K562 (cell line): ENCODE measurements around the gene KCNH2. TPM values are rescaled to one million over a fixed set of nuclear protein-coding genes. Genes with fewer than 3 reads are reported as not detected.

Experiments used
- BHLHE40 ChIP-seq: IDR thresholded peaks from 2 replicates; pipeline ENCODE4 v1.6.1; 2011; ENCODE audit warnings: low read length, improper control_type of control experiment
- CBX1 ChIP-seq: sonication (generic); IDR thresholded peaks from 2 replicates; pipeline ENCODE4 v1.6.1; 2016; ENCODE audit warnings: antibody characterized with exemption, low read depth, mild to moderate bottlenecking
- CREB1 ChIP-seq, 2 experiments: sonication (generic) in 1 of 2; formaldehyde crosslinking in 1 of 2; IDR thresholded peaks; 2 replicates each; pipeline versions ENCODE4 v1.6.1 to v1.8.0; 2012 to 2022; ENCODE audit warnings: inconsistent platforms in 1 of 2, mild to moderate bottlenecking in 1 of 2, missing genetic modification reagents in 1 of 2, moderate library complexity in 1 of 2
- DMBX1 ChIP-seq: fragments of 250-450 bp; sonication (Bioruptor Pico); IDR thresholded peaks from 2 replicates; pipeline ENCODE4 v1.8.0; 2022; ENCODE audit warnings: inconsistent platforms, mild to moderate bottlenecking, moderate library complexity, borderline replicate concordance
- HNRNPLL ChIP-seq: fragments of 200-400 bp; formaldehyde crosslinking; IDR thresholded peaks from 2 replicates; pipeline ENCODE4 v1.6.1; 2017; ENCODE audit warnings: low read length, low read depth, mild to moderate bottlenecking; ENCODE audit not compliant: poor library complexity, severe bottlenecking
- MCM2 ChIP-seq: fragments of 450-650 bp; IDR thresholded peaks from 2 replicates; pipeline ENCODE4 v1.6.1; 2017; ENCODE audit warnings: low read depth, mild to moderate bottlenecking
- NCOA4 ChIP-seq: fragments of 450-650 bp; IDR thresholded peaks from 2 replicates; pipeline ENCODE4 v1.6.1; 2018; ENCODE audit warnings: mild to moderate bottlenecking; ENCODE audit not compliant: partially characterized antibody
- POLR3G ChIP-seq: IDR thresholded peaks from 2 replicates; pipeline ENCODE4 v1.6.1; 2011; ENCODE audit not compliant: insufficient read length, insufficient replicate concordance; ENCODE audit errors: extremely low read depth
- TCF3 ChIP-seq: sonication (generic); formaldehyde crosslinking; IDR thresholded peaks from 2 replicates; pipeline ENCODE4 v1.4.0; 2020; ENCODE audit warnings: mild to moderate bottlenecking, missing genetic modification reagents
- polyA plus RNA-seq, 8 experiments: library from polyadenylated mRNA; depleted of rRNA in 4 of 8; stranded (reverse) in 5 of 8; unstranded in 3 of 8; fragments of >200 nt; fragmentation: Nextera tagmentation in 2 of 8; fragmentation: Illumina TruSeq in 1 of 8; extraction: Ambion mirVana in 2 of 8; extraction: Trizol in 1 of 8; gene quantifications; 2 replicates each; pipeline versions ENCODE4 v1.2.1 to v1.2.3, GENCODE V29; 2011 to 2014; ENCODE audit warnings: inconsistent platforms in 1 of 8, missing spikeins in 1 of 8
- total RNA-seq, 7 experiments: library from RNA; depleted of rRNA in 6 of 7; stranded (reverse); fragments of >200 nt in 6 of 7; fragmentation: Illumina TruSeq in 2 of 7; extraction: Trizol in 2 of 7; gene quantifications; 2 replicates each; pipeline versions ENCODE4 v1.2.1 to v1.2.3, GENCODE V29; 2011 to 2021; ENCODE audit warnings: low replicate concordance in 1 of 7
- TF ChIP-seq, protein P1 (sequence below): fragments of 250-450 bp; sonication (Bioruptor Pico); IDR thresholded peaks from 2 replicates; pipeline ENCODE4 v1.4.0; 2020; ENCODE audit warnings: mild to moderate bottlenecking, moderate library complexity
- TF ChIP-seq, protein P2 (sequence below): fragments of 250-450 bp; sonication (Bioruptor Pico); IDR thresholded peaks from 2 replicates; pipeline ENCODE4 v1.9.0; 2021; ENCODE audit warnings: mild to moderate bottlenecking
- TF ChIP-seq, protein P3 (sequence below): sonication (generic); formaldehyde crosslinking; IDR thresholded peaks from 2 replicates; pipeline ENCODE4 v1.8.0; 2022; ENCODE audit warnings: mild to moderate bottlenecking, missing genetic modification reagents
- TF ChIP-seq, protein P4 (sequence below): fragments of 250-450 bp; sonication (Bioruptor Pico); IDR thresholded peaks from 2 replicates; pipeline ENCODE4 v1.4.0; 2020; ENCODE audit warnings: borderline replicate concordance
- TF ChIP-seq, protein P5 (sequence below): fragments of 250-450 bp; sonication (Bioruptor Pico); IDR thresholded peaks from 2 replicates; pipeline ENCODE4 v1.9.0; 2021; ENCODE audit warnings: mild to moderate bottlenecking, inconsistent platforms

Gene KCNH2
- total and polyA plus RNA-seq, 9 of the 15 experiments (the other 6 are each of a cell fraction or from before 2014, with no cell fraction given), result 18.1 to 368 (median 218) TPM

DNA sequence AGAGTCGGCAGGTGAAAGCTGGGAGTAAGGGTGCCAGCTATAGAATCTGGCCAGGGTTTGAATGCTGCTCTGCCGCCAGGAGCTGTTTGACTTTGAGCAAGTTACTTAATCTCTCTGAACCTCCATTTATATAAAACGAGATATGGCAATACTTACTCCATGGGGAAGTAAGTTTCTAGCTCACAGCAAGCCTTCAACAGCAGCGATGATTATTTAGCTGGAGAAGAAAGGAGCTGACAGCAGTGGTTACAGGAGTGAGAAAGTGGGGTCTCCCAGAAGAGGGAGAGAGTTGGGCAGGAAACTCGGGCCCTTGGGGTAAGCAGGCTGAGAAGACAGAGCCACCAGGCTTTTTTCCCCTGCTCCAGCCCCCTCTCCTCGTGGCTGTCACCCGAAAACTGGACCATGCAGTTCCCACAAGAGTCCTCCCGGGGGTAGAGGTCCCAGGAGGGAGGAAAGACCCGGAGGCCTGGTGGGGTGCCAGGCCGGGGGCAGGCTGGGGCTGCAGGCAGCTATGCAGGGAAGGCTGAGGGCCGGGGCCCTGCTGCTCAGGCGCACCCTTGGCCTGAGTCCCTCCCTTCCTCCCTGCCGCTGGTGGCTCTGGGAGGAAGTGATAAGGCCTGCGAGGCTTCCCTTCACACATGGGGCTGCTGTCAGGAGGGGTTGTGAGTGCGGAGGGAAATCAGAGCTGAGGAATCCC, 16.2 kb upstream of the KCNH2 start (continued):
- TF ChIP-seq NCOA4, result no peak
- TF ChIP-seq BHLHE40, result peak; percentile 82
- TF ChIP-seq, protein P1, sequence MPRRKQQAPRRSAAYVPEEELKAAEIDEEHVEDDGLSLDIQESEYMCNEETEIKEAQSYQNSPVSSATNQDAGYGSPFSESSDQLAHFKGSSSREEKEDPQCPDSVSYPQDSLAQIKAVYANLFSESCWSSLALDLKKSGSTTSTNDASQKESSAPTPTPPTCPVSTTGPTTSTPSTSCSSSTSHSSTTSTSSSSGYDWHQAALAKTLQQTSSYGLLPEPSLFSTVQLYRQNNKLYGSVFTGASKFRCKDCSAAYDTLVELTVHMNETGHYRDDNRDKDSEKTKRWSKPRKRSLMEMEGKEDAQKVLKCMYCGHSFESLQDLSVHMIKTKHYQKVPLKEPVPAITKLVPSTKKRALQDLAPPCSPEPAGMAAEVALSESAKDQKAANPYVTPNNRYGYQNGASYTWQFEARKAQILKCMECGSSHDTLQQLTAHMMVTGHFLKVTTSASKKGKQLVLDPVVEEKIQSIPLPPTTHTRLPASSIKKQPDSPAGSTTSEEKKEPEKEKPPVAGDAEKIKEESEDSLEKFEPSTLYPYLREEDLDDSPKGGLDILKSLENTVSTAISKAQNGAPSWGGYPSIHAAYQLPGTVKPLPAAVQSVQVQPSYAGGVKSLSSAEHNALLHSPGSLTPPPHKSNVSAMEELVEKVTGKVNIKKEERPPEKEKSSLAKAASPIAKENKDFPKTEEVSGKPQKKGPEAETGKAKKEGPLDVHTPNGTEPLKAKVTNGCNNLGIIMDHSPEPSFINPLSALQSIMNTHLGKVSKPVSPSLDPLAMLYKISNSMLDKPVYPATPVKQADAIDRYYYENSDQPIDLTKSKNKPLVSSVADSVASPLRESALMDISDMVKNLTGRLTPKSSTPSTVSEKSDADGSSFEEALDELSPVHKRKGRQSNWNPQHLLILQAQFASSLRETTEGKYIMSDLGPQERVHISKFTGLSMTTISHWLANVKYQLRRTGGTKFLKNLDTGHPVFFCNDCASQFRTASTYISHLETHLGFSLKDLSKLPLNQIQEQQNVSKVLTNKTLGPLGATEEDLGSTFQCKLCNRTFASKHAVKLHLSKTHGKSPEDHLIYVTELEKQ (CRISPR knock-in tag), result peak; percentile 52; the same call in 1 of the 2 replicates
- peak; percentile 96 for TF ChIP-seq TCF3 (CRISPR knock-in tag)
- TF ChIP-seq, protein P2, sequence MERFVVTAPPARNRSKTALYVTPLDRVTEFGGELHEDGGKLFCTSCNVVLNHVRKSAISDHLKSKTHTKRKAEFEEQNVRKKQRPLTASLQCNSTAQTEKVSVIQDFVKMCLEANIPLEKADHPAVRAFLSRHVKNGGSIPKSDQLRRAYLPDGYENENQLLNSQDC (CRISPR knock-in tag), result no peak
- peak; percentile 89 for TF ChIP-seq DMBX1 (CRISPR knock-in tag)
- TF ChIP-seq, protein P3, sequence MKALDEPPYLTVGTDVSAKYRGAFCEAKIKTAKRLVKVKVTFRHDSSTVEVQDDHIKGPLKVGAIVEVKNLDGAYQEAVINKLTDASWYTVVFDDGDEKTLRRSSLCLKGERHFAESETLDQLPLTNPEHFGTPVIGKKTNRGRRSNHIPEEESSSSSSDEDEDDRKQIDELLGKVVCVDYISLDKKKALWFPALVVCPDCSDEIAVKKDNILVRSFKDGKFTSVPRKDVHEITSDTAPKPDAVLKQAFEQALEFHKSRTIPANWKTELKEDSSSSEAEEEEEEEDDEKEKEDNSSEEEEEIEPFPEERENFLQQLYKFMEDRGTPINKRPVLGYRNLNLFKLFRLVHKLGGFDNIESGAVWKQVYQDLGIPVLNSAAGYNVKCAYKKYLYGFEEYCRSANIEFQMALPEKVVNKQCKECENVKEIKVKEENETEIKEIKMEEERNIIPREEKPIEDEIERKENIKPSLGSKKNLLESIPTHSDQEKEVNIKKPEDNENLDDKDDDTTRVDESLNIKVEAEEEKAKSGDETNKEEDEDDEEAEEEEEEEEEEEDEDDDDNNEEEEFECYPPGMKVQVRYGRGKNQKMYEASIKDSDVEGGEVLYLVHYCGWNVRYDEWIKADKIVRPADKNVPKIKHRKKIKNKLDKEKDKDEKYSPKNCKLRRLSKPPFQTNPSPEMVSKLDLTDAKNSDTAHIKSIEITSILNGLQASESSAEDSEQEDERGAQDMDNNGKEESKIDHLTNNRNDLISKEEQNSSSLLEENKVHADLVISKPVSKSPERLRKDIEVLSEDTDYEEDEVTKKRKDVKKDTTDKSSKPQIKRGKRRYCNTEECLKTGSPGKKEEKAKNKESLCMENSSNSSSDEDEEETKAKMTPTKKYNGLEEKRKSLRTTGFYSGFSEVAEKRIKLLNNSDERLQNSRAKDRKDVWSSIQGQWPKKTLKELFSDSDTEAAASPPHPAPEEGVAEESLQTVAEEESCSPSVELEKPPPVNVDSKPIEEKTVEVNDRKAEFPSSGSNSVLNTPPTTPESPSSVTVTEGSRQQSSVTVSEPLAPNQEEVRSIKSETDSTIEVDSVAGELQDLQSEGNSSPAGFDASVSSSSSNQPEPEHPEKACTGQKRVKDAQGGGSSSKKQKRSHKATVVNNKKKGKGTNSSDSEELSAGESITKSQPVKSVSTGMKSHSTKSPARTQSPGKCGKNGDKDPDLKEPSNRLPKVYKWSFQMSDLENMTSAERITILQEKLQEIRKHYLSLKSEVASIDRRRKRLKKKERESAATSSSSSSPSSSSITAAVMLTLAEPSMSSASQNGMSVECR (CRISPR knock-in tag), result no peak; the same call in 1 of the 2 replicates
- peak; percentile 76 for TF ChIP-seq CREB1 (IDR thresholded peaks at IDR 0.05)
- peak; percentile 57 for TF ChIP-seq CREB1 (CRISPR knock-in tag; IDR thresholded peaks at IDR 0.05)
- TF ChIP-seq, protein P4, sequence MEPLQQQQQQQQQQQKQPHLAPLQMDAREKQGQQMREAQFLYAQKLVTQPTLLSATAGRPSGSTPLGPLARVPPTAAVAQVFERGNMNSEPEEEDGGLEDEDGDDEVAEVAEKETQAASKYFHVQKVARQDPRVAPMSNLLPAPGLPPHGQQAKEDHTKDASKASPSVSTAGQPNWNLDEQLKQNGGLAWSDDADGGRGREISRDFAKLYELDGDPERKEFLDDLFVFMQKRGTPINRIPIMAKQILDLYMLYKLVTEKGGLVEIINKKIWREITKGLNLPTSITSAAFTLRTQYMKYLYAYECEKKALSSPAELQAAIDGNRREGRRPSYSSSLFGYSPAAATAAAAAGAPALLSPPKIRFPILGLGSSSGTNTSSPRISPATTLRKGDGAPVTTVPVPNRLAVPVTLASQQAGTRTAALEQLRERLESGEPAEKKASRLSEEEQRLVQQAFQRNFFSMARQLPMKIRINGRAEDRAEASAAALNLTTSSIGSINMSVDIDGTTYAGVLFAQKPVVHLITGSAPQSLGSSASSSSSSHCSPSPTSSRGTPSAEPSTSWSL (CRISPR knock-in tag), result peak; percentile 28; the same call in 1 of the 2 replicates
- TF ChIP-seq, protein P5, sequence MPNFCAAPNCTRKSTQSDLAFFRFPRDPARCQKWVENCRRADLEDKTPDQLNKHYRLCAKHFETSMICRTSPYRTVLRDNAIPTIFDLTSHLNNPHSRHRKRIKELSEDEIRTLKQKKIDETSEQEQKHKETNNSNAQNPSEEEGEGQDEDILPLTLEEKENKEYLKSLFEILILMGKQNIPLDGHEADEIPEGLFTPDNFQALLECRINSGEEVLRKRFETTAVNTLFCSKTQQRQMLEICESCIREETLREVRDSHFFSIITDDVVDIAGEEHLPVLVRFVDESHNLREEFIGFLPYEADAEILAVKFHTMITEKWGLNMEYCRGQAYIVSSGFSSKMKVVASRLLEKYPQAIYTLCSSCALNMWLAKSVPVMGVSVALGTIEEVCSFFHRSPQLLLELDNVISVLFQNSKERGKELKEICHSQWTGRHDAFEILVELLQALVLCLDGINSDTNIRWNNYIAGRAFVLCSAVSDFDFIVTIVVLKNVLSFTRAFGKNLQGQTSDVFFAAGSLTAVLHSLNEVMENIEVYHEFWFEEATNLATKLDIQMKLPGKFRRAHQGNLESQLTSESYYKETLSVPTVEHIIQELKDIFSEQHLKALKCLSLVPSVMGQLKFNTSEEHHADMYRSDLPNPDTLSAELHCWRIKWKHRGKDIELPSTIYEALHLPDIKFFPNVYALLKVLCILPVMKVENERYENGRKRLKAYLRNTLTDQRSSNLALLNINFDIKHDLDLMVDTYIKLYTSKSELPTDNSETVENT (CRISPR knock-in tag), result no peak
- TF ChIP-seq CBX1, result peak; percentile 22; the same call in 1 of the 2 replicates
- TF ChIP-seq MCM2, result no peak
- TF ChIP-seq POLR3G, result no peak
- no peak for TF ChIP-seq HNRNPLL
